Measurements from ENCODE around the gene AGPAT2. TPM values are rescaled to one million over a fixed set of nuclear protein-coding genes. Genes with fewer than 3 reads are reported as not detected.

AGPAT2 gene
- polyA plus RNA-seq, 1 of the 3 experiments (the other 2 are of a cell fraction), result 46.8 TPM

GRCh38 chr9:136728080-136728547, 40.9 kb upstream of the AGPAT2 start:
- H3K79me2 ChIP-seq (ENCODE audit: insufficient read depth), result peaks cover 65% of the 10 kb centered on the region
- TF ChIP-seq YY1 (IDR thresholded peaks at IDR 0.05; ENCODE audit: low read depth) (peak; percentile 75), GABPA (IDR thresholded peaks at IDR 0.05; ENCODE audit: low read depth) (no peak), RCOR1 (IDR thresholded peaks at IDR 0.05; ENCODE audit: low read length) (peak; percentile 56; the same call in 1 of the 2 replicates), ZBTB33 (IDR thresholded peaks at IDR 0.05; ENCODE audit: borderline replicate concordance, low read depth) (peak; percentile 74; the same call in 1 of the 2 replicates), RAD21 (IDR thresholded peaks at IDR 0.05; ENCODE audit: low read length) (no peak), CHD2 (IDR thresholded peaks at IDR 0.05; ENCODE audit: low read length, partially characterized antibody) (peak; percentile 85), ELF1 (IDR thresholded peaks at IDR 0.05) (peak; percentile 83), FOSL2 (IDR thresholded peaks at IDR 0.05; ENCODE audit: borderline replicate concordance, low read depth) (peak; percentile 42; the same call in 1 of the 2 replicates), NFIC (IDR thresholded peaks at IDR 0.05; ENCODE audit: borderline replicate concordance) (no peak), RFX5 (IDR thresholded peaks at IDR 0.05; ENCODE audit: low read length) (no peak), USF1 (IDR thresholded peaks at IDR 0.05; ENCODE audit: borderline replicate concordance, low read depth) (no peak), MEF2A (IDR thresholded peaks at IDR 0.05; ENCODE audit: borderline replicate concordance, low read depth) (no peak), FOXJ3 (CRISPR knock-in tag; IDR thresholded peaks at IDR 0.05) (no peak), MAX (IDR thresholded peaks at IDR 0.05; ENCODE audit: low read depth) (peak; percentile 98), GATA2 (CRISPR knock-in tag; IDR thresholded peaks at IDR 0.05) (no peak), POLR2AphosphoS5 (IDR thresholded peaks at IDR 0.05; ENCODE audit: low read depth, low read length) (peak; percentile 99), EP300 (IDR thresholded peaks at IDR 0.05; ENCODE audit: borderline replicate concordance in 1 of 2, low read depth in 1 of 2, low read length in 1 of 2) (peak in 1 of 2 experiments; percentile 49; a peak in 1 of 4 replicates), PBX3 (IDR thresholded peaks at IDR 0.05) (peak; percentile 34; the same call in 1 of the 2 replicates), JUND (IDR thresholded peaks at IDR 0.05) (no peak), REST (IDR thresholded peaks at IDR 0.05; ENCODE audit: low read depth, low read length) (peak; percentile 76; the same call in 1 of the 2 replicates), EZH2phosphoT487 (IDR thresholded peaks at IDR 0.05; ENCODE audit: borderline replicate concordance, low read depth) (no peak), FOXM1 (IDR thresholded peaks at IDR 0.05; ENCODE audit: low read depth) (no peak), SIN3A (IDR thresholded peaks at IDR 0.05; ENCODE audit: borderline replicate concordance, low read depth, low read length) (peak; percentile 97), MXI1 (IDR thresholded peaks at IDR 0.05; ENCODE audit: low read depth, low read length) (peak; percentile 99), TAF1 (IDR thresholded peaks at IDR 0.05; ENCODE audit: borderline replicate concordance, low read depth, low read length) (peak; percentile 98), TEAD4 (IDR thresholded peaks at IDR 0.05; ENCODE audit: borderline replicate concordance, insufficient read depth) (no peak)

More at GRCh38 chr9:136728080-136728547, 40.9 kb upstream of the AGPAT2 start:
- 0% methylated on average over 2 of the region's 66 CpGs for WGBS (ENCODE audit: low lambda C conversion rate)
- CTCF ChIA-PET, result interaction anchor here (0.6 to 6.8 kb wide), 25 partner anchors 9 to 491 kb away, joined by 3 to 99 read pairs (median 5); partner anchors contain the start of genes DIPK1B, LCN10 and LCN8
- Histone ChIP-seq H3K4me3 (ENCODE audit: low read depth in 2 of 2, low read length in 1 of 2) (peak overlapping the region; percentile 83 to 85), H3K36me3 (replicated peaks in 1 of 2; ENCODE audit: control insufficient read depth in 1 of 2, insufficient read depth in 2 of 2, low read length in 1 of 2) (peaks cover 25 to 26% of the 10 kb centered on the region in 2 experiments), H3K4me1 (ENCODE audit: control insufficient read depth in 1 of 2, insufficient read depth in 2 of 2, low read depth in 1 of 2, low read length in 1 of 2) (peaks cover 12 to 25% of the 10 kb centered on the region in 2 experiments; a peak in 2 of 4 replicates), H3K27ac (ENCODE audit: low read depth in 2 of 2, low read length in 1 of 2) (peak overlapping the region in 1 of 2 experiments; percentile 63; a peak in 2 of 4 replicates), H3F3A (replicated peaks; ENCODE audit: insufficient read depth) (peaks cover 24% of the 10 kb centered on the region), H3K9me2 (no peaks in the 10 kb centered on the region), H3K27me3 (ENCODE audit: insufficient read depth) (no peaks in the 10 kb centered on the region), H3K9ac (peak overlapping the region; percentile 95), H3K9me3 (no peaks in the 10 kb centered on the region), H4K20me1 (ENCODE audit: insufficient read depth) (peaks cover 46% of the 10 kb centered on the region), H2AFZ (ENCODE audit: low read depth) (peak overlapping the region; percentile 84), H3K4me2 (peak overlapping the region; percentile 84)
- POLR2A ChIA-PET, result interaction anchor here (0.5 to 5.2 kb wide), 20 partner anchors 8 to 435 kb away, joined by 3 to 51 read pairs (median 3); partner anchors contain the start of gene LCN8
- DNase-seq, result peak; percentile 98
